ENCODE measurements around the gene ZNF354B. TPM values are rescaled to one million over a fixed set of nuclear protein-coding genes. Genes with fewer than 3 reads are reported as not detected.
A peak's percentile ranks its signal among the peaks of the same experiment; 100 is the strongest.
"Not testable (repeated sequence)": the region's sequence is repeated elsewhere in the genome, so short reads cannot be mapped to it uniquely, and the experiment has no call there.

ZNF354B gene
- 8.2 TPM for total RNA-seq
- long read RNA-seq, partial matches to known transcripts = 1 of 9 reads
- long read RNA-seq, other reads (novel, unspliced or antisense) = 5 of 9 reads

DNA sequence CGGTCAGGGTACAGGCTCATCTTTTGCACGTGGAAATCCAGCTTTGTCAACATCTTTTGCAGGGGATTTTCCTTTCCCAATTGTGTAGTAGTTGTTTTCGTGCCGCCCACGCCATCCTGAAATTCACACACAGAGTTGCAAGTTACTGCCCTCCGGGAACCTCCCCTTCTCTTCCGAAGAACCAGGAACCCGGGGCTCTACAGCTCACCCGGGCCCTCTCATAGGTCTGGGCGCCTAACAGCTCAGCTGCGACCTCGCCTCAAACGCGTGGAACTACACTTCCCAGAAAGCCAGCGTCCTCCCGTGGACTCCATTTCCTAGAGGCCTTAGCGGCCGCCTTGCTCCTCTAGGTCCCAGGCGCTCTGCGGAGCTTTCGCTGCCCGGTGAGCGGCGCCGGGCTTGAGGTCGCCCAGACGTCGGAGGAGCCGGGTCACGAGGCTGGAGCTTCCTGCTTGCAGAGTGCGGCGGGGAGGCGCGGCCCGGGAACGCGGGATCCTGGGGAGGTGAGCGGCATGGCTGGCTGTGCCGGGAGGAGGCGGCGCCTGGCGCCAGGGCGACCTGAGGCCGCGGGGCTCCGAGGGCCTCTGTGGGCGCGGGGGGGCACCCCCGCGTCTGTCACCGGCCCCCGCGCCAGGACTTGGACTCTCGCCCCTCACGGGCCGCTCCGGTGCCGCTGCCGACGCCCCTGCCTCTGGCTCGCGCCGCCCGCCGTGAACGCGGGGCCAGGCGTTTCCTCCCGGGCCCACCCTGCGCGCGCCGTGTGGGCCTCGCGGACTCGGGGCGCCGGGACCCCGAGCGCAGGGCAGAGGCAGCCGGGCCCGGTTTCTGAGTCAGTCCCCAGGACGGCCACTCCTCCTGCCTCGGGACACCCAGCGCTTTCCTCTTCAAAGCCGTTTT, at the start of gene ZNF354B:
TSS of gene ZNF354B (plus strand) at position 329 of the 897 bp plus-strand sequence. CDS start 1,095 bp downstream, outside the sequence.
- intact Hi-C loops (cut with DNase I) = loop anchor here (1.0 to 5.0 kb wide), 5 partner anchors 35 to 233 kb away; partner anchors contain the start of genes CLK4, ZFP2, ZNF354A and ZNF354C
- peak; percentile 95 for DNase-seq (ENCODE audit: low spot score)

DNA sequence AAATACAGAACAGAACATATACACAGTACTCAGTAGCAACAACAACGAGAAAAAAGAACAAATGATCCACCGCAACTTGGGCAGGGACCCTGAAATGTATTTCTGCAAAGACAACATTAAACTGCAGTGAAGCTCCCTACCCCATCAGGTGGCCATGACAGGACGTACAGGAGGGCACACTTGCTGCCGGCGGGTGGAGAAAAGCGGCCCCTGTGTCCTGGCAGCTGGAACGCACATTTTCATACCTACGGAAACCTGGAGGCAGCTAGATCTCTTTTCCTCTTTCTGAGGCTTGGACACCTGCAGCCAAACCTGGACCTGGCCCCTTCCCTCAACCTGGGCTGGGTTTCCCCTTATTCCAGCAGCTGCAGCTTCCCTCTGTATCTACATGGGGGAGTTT, 42.2 kb upstream of the ZNF354B start:
- DNase-seq (ENCODE audit: low spot score) = no peak
- intact Hi-C loops (cut with DNase I) = no loop called here

DNA sequence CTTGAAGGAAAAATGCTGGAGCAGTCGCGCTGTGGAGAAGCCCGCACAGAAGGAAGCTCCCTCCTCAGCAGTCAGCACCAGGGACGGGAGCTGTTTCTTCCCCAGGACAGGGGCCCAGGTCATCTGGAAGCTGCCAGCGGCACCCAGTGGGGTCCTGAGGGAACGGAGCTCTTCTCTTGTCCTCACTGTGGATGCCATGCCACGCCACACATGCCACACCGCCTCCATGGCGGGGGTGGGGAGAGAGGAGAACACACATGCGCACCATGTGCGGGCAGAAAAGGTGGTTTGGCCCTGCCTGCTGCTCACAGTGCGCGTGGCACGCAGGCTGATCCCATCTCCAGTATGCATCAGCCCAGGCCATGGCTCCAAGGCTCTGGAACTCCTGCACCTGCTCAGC, 41.7 kb upstream of the ZNF354B start:
- no peak for DNase-seq (ENCODE audit: low spot score)
- intact Hi-C loops (cut with DNase I) = no loop called here

DNA sequence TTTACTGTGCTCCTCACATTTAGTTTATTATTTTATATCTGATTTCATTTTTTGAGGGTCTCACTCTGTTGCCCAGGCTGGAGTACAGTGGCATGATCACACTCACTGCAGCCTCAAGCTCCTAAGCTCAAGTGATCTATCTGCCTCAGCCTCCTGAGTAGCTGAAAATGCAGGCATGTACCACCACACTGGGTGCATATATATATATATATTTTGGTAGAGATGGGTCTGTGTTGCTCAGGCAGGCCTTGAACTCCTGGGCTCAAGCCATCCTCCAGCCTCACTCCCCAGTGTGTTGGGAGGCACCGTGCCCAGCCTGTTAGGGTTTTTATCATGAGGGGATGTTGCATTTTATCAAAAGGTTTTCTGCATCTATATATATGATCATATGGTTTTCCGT, 39.8 kb upstream of the ZNF354B start:
- intact Hi-C loops (cut with DNase I) = no loop called here

DNA sequence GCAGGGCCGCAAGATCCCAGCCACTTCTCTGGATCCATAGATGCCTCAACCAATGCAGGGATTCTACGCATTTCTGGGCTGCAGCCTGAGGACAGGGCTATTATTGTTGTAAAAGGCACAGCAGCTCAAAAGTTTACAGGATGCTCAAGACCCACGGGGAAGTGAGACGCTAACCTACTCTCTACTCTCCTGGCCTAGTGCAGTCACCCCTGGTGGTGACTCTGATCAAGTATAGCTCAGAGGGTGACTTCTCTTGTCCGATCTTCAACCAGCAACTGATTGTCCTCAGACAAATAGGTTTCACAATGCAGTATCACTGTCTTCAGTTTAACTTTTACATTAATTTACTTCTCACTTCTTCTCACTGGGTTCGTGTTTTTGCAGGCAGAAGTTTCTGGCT, 34.3 kb upstream of the ZNF354B start:
- no peak for DNase-seq (ENCODE audit: low spot score)
- intact Hi-C loops (cut with DNase I) = no loop called here

More for the DNA sequence above, 39.8 kb upstream of the ZNF354B start:
- no peak for DNase-seq (ENCODE audit: low spot score)

DNA sequence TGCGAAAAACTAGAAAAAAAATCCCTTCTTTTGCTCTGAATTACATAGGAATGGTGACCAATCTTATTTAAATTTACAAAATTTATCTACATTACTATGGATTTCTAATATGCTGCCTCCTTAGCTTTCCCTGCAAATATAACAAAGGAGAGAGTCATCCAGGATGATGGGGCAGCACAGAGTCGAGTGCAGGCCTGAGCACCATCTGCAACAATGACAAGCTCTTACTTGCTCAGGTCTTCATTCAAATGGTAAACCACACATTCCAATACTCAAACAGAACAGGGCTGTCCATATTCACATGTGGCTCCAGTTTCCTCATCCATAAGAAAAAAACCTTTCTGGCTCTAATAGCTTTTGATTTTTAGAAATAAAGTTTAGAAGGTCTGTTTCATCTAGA, 33.5 kb upstream of the ZNF354B start:
- intact Hi-C loops (cut with DNase I) = no loop called here
- DNase-seq (ENCODE audit: low spot score) = no peak

DNA sequence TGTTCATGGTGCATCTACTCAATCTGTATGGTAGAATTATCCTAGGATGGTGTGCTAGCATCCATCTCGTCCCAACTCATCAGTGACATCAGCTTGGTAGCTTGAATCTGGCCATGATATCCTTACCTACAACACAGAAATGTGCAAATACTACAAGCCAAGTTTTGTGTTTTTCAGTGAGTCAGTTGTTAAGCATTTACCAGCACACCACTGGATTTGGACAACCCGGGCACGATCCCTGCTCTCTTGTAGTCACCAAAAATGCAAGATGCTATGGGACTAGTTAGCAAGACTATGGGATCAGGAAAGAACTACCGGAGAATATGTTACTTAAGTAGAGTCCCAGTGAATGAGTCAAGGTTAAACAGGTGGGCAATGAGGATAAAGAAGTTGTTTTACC, 32.1 kb upstream of the ZNF354B start:
- no peak for DNase-seq (ENCODE audit: low spot score)
- intact Hi-C loops (cut with DNase I) = no loop called here

DNA sequence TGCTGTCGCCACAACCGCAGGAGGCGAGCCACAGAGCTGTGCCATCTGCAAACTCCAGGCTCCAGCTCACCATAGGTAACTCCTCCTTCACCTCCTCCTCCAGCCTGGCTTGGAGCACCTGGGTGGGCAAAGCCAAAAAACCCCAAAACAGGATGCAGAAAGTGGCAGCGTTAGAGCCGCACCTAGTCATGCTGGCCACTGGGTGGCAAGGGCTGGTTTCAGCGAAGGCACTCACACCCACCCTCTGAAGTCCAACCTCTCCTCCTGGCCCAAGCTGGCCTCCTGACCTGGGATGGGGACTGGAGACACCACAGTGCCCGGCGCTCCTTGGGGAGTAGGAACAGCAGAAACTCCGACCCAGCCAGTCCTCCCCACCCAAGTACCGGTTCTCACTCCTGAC, 28.7 kb upstream of the ZNF354B start:
- no peak for DNase-seq (ENCODE audit: low spot score)
- intact Hi-C loops (cut with DNase I) = no loop called here

DNA sequence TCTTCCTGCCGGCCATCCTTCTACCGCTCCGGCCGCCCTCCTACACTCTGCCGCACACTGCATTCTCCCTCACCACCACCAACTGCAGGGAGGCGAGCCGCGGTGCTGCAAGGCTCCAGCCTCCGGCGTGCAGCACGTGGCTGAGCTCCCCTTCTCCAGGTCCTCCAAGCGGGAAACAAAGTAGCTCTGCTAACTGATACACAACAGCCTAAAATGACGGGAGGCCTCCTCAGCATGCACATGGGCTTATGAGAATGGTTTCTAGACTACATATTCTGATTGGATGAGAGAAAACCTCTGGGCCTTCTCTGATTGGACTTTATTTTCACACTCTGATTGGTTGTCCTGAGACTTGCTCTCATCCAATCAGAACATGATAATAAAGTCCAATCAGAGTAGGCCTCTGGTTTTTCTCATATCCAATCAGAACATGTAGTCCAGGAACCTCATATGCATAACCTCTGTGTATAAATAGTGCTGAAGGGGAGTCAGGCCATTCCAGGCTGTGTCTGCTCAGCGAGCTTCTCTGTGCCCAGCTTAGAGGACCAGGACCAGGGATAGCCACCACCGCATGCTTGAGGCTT, 27.0 kb upstream of the ZNF354B start:
- no peak for DNase-seq (ENCODE audit: low spot score)
- intact Hi-C loops (cut with DNase I) = no loop called here

DNA sequence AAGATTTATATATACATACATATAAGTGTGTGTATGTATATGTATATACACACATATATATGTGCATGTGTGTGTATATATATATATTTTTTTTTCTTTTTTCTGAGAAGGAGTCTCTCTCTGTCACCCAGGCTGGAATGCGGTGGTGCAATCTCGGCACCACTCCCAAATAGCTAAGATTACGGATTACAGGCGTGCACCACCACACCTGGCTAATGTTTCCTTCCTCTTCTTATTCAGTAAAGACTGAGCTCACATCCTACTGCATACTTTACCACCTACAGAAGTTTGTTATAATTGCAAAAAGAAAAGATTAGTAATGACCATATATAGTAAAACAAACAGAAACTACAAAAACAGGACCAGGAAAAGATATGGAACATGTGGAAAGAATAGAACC, 23.1 kb upstream of the ZNF354B start:
- no peak for DNase-seq (ENCODE audit: low spot score)
- intact Hi-C loops (cut with DNase I) = loop anchor here (5.0 kb wide), 1 partner anchor 559 kb away; no protein-coding TSS in a partner anchor

DNA sequence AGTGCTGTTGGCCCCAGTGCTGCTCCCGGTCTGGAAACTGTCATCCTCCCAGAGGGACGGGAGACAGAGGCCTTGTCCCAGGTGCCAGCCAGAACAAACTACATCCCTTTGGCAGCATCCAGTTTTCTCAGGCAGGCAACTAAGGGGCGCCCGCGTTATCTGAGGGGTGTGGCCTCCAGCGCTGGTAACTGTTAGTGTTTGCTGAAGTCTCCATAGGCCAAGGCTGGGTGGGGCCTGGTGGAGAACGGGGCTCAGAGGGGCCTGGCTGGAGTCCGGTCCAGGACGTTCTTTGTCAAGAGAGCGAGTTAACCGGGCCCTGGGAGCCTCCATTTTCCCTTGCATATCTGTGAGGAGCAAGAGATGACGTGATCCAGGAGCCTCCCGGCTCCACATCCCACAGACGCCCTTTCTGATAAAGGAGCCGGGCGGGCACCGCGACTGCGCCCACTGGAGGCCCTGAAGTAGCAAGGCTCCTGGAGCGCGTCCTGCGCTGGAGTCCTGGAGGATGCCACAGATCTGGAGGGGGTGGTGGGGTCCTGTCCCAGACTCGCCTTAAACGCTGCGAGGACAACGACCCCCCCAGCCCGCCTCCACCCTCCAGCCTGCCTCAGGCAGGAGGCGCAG, 20.9 kb upstream of the ZNF354B start:
- intact Hi-C loops (cut with DNase I) = loop anchor here (5.0 kb wide), 1 partner anchor 562 kb away; no protein-coding TSS in a partner anchor
- not testable (repeated sequence) for DNase-seq (ENCODE audit: low spot score)

DNA sequence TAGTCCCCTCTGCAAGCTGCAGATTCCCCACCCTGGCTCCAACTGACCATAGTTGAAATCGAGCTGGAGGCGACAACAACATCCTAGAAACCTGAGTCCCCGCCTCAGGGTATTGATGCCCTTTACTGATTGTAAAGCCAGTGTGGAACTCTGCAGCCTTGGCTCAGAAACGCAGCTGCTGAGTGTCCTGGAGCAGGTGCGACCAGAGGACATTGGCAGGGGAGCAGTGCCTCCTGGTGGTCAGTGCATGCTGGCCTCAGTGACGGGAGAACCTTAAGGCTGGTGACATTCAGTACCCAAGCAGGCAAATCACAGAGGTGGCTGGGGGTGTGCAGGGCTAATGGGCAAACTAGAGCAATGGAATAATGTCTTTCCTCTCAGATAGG, 20.4 kb upstream of the ZNF354B start:
- DNase-seq (ENCODE audit: low spot score) = peak; percentile 85
- intact Hi-C loops (cut with DNase I) = loop anchor here (5.0 kb wide), 1 partner anchor 562 kb away; no protein-coding TSS in a partner anchor

DNA sequence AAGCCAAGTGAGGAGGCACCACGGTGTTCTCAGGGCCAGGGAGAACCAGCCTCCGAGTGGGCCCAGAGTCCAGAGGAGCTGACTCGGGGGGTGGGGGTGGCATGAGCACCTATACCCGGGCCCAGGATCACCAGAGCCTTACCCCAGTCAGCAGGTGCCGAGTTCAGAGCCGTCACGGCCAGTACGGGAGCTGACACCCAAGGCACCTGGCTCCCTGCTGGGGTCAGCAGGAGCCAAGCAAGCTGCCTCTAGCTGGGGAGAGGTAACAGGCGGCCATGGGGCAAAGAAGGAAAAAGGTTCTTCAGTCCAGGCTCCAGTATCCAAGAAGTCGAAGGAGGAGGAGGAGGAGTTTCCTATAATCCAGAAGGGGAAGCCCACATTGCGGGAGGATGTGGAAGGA, 19.4 kb upstream of the ZNF354B start:
- DNase-seq (ENCODE audit: low spot score); intact Hi-C loops (cut with DNase I): not testable (repeated sequence)

DNA sequence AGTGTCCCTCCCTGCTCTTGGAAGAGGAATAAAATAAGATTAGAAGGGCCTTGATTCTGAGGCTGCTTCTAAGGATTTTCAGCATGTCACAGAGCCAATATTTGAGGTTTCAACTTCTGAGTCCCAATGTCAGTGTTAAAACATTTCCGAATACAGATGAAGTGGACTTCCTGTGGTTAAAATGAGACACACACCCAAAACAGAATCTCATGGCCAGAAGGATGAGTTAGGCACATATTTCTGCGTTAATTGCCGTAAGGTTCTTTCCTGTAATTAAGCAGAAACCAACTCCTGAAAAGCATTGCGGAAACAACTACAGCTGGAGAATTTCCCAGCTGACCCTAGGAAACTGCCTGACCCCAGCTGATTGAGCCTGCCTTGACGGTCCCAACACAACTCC, 10.4 kb upstream of the ZNF354B start:
- intact Hi-C loops (cut with DNase I) = no loop called here
- no peak for DNase-seq (ENCODE audit: low spot score)

DNA sequence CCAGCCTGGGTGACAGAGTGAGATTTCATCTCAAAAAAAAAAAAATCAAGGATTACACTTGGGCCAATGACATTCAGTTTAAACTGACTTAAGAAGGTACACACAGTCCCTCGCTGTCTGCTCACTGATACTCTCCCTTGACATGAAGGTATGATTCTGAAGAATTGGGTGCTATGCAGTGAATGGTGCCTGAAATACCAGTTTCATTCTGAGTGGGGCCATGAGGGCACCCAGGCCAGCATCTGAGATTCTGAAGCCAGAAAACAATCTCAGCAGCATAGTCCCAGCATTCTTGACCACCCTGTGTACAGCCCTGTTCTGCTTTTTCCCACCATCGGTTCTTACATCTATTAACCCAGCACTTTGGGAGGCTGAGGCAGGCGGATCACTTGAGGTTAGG, 7.8 kb upstream of the ZNF354B start:
- no peak for DNase-seq (ENCODE audit: low spot score)
- intact Hi-C loops (cut with DNase I) = no loop called here

DNA sequence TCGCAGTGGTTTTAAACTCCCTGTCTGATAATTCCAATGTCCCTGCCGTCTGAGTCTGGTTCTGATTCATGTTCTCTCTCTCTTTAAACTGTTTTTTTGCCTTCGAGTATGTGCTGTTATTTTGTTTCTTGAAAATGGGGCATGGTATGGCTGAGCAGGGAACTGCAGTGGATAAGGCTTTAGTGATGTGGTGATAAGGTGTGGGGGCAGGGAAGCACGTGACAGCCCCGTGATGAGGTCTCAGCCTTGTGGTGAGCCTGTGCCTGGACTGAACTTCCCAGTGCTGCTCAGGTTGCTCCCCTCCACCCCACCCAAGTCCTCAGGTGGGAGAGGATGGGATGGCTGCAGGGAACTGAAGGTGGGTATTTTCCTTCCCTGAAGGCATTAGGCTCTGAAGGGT, 5.5 kb upstream of the ZNF354B start:
- no peak for DNase-seq (ENCODE audit: low spot score)

DNA sequence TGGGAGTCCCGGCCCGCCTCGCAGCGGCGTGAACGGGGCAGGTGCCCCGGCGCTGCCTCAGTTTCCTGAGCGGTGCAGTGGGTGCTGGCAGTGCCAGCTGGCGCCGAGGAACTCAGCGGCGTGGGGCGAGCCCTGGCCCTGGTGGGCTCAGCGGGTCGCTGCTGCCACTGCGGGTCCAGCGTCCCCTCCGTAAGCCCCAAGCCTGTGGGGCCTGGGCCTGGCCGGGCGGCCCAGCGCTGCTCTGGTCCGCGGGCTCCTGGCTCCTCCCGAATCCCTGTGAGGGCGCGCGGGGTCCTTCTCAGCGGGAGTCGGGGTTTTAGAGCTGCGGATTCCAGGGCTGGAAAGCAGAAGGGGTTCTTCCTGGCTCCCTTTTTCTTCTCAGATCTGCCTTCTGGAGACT, 862 bp downstream of the ZNF354B start:
- not testable (repeated sequence) for DNase-seq (ENCODE audit: low spot score)
- intact Hi-C loops (cut with DNase I) = loop anchor here (2.0 to 5.0 kb wide), 2 partner anchors 34 to 233 kb away; partner anchors contain the start of genes CLK4 and ZFP2

More for the DNA sequence above, 5.5 kb upstream of the ZNF354B start:
- intact Hi-C loops (cut with DNase I) = no loop called here

DNA sequence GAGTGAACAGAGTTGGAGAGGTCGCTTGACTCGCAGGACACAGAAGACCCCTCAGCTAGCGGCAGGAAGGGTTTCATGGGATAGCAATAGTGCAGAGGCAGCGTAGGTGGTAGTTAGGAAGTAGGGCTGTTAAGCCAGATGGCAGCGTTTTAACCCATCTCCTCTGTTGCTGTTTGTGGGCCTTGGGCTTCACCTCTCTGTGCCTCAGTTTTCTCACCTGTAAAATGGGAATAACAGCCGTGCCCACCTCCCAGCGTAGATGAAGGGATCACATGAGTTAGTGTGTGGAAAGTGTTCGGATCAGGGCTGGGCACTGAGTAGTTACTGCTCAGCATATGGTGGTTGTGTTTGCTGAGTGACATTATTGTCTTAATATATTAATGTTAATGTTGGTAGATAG, 1.9 kb downstream of the ZNF354B start:
- DNase-seq (ENCODE audit: low spot score) = no peak
- intact Hi-C loops (cut with DNase I) = loop anchor here (2.0 to 5.0 kb wide), 2 partner anchors 33 to 234 kb away; partner anchors contain the start of genes CLK4 and ZFP2

DNA sequence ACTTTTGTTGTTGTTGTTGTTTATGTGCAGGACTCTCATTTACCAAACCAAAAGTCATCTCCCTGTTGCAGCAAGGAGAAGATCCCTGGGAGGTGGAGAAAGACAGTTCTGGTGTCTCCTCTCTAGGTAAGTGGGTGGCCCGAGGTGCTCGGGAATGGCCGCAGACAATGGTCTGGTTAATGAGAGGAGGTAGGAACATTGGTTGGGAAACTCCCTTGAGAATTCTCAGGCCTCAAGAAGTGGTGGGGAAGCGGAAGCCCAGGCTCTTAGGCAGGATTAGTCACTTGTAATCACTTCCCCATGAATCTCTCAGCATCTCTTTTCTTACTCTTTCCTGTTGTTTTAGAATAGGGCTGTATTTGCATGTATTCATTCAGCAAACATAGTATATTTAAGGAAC, 7.2 kb downstream of the ZNF354B start:
- intact Hi-C loops (cut with DNase I) = no loop called here
- no peak for DNase-seq (ENCODE audit: low spot score)

DNA sequence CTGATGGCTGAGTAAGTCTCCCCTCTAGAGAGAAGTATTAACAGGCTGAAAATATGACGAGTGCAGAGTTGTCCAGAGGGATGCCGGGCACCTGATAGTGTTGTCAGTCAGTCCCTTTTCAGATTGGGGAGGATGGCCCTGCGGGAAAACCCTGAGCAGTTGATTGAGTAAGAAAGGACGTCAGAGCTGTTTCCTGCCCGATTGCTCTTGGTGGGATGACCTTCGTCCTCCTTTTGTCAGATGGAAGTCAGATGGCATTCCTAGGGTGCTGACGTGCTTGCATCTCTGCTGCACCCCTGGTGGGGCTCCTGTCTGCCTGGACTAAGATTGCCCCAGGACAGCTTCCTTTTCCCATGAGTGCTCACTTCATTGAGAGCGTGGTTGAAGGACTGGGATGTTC, 9.8 kb downstream of the ZNF354B start:
- intact Hi-C loops (cut with DNase I) = no loop called here
- DNase-seq (ENCODE audit: low spot score) = no peak
